ENCODE measurements around the gene CALR. TPM values are rescaled to one million over a fixed set of nuclear protein-coding genes. Genes with fewer than 3 reads are reported as not detected.
"Not testable (repeated sequence)": the region's sequence is repeated elsewhere in the genome, so short reads cannot be mapped to it uniquely, and the experiment has no call there.

Gene CALR
- 1,613 and 1,812 TPM in 2 replicates for total RNA-seq

DNA sequence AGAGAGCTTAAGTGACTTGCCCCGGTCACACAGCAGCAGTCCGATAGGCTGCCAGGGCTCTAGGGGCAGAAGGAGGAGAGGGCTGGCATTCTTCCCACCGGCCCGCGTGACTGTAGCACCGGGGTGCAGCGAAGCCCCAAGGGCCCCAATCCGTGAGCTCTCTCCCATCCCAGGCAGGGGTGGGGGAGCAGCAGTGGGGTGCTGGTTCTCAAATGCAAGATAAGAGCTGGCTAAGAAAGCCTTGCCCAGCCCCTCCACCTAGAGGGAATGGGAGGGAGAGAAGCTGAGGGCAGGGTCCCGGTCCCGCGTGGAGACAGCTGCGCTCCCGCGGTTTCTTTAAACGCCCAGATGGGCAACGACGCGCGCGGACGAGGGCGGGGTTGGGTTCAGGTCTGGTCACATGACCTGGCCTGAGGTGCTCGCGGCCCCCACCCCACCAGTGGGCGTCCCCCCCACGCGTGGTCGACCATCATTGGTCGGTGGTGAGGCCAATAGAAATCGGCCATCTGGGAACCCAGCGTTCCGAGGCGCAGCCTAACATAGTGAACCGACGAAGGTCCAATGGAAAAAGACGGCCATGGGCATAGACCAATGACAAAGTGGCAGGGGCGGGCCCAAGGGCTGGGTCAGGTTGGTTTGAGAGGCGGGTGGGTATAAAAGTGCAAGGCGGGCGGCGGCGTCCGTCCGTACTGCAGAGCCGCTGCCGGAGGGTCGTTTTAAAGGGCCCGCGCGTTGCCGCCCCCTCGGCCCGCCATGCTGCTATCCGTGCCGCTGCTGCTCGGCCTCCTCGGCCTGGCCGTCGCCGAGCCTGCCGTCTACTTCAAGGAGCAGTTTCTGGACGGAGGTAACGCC, at the start of gene CALR:
TSS of gene CALR (plus strand) at position 683 of the 852 bp plus-strand sequence. CDS start at position 754, 71 bp downstream.
- peak; percentile 89 for DNase-seq (ENCODE audit: low read depth)
- no peak for TF ChIP-seq CTCF (conservative IDR thresholded peaks at IDR 0.05; ENCODE audit: low read depth, low read length)
- H3K4me3 ChIP-seq (ENCODE audit: low read depth, low read length): peak within 1 kb of the TSS; percentile 79

- peak overlapping the region; percentile 12 for H3K4me3 ChIP-seq (ENCODE audit: low read depth, low read length)
- DNase-seq (ENCODE audit: low read depth): not testable (repeated sequence)
These were observed 48.1 kb upstream of the CALR start for GRCh38 chr19:12890299-12890786.

DNA sequence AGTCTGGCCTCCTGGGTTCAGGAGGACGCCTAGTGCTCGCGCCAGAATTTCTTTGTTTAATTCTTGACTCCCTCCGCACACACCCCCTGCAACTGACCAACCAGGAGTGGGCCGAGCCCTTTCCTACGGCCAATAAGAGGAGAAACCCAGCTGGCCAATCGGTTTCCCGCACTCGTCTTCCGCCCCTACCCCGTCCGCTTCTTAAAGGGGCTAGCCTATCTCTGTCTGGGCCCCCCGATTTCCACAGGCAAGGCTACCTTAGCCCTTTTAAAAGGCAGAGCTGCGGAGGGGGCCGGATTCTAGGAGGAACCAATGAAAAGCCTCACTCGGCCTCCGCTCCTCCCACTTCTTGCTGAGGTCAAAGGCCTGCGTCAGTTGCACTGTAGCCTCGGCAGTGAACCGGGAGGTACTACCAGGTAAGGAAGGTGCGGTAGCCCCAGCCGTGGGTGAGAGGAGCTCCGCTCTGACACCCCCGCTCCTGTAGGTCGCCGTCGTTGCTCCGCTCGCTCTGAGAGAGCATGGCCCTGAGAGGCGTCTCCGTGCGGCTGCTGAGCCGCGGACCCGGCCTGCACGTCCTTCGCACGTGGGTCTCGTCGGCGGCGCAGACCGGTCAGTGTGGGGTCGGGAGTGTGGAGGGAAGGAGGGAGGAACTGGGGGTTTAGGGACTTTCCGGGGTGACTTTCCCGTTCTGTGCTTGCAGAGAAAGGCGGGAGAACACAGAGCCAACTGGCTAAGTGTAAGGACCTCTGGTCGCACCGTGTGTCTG, 47.4 kb upstream of the CALR start, which contains the start of gene GCDH:
TSS of gene GCDH (plus strand) at position 374 of the 766 bp plus-strand sequence. CDS start at position 519, 145 bp downstream.
- peak; percentile 5 for TF ChIP-seq CTCF (conservative IDR thresholded peaks at IDR 0.05; ENCODE audit: low read depth, low read length)
- peak; percentile 92 for DNase-seq (ENCODE audit: low read depth)
- peak within 1 kb of the TSS; percentile 86 for H3K4me3 ChIP-seq (ENCODE audit: low read depth, low read length)

- H3K4me3 ChIP-seq (ENCODE audit: low read depth, low read length): peak overlapping the region; percentile 86
- no peak for TF ChIP-seq CTCF (conservative IDR thresholded peaks at IDR 0.05; ENCODE audit: low read depth, low read length)
- DNase-seq (ENCODE audit: low read depth): no peak
These were observed 46.8 kb upstream of the CALR start for GRCh38 chr19:12891553-12892021.

- DNase-seq (ENCODE audit: low read depth): no peak
- TF ChIP-seq CTCF (conservative IDR thresholded peaks at IDR 0.05; ENCODE audit: low read depth, low read length): no peak
- no peak overlapping the region for H3K4me3 ChIP-seq (ENCODE audit: low read depth, low read length)
These were observed 44.8 kb upstream of the CALR start for GRCh38 chr19:12893582-12893981.

- DNase-seq (ENCODE audit: low read depth): no peak
- H3K4me3 ChIP-seq (ENCODE audit: low read depth, low read length): no peak overlapping the region
- TF ChIP-seq CTCF (conservative IDR thresholded peaks at IDR 0.05; ENCODE audit: low read depth, low read length): no peak
These were observed 41.9 kb upstream of the CALR start for GRCh38 chr19:12896460-12896859.
